Caco-2 (cell line): ENCODE results near the gene TSPAN15. TPM values are rescaled to one million over a fixed set of nuclear protein-coding genes. Genes with fewer than 3 reads are reported as not detected.

Experiments used
- BruUV-seq: library from RNA; stranded (reverse); fragments of 400-500 nt; replicated peaks from 2 replicates; lab custom pipeline; 2021; lab: Mats Ljungman, UMichigan
- CTCF ChIA-PET: fragments of 300-600 bp; sonication (Branson Sonifier 250); formaldehyde crosslinking; loops from one replicate; lab custom pipeline; 2022; ENCODE audit warnings: antibody characterized with exemption; lab: Charles Lee
- POLR2A ChIA-PET: fragments of 300-600 bp; sonication (Branson Sonifier 250); formaldehyde crosslinking; loops from one replicate; lab custom pipeline; 2022; ENCODE audit warnings: antibody characterized with exemption; lab: Charles Lee
- DNase-seq, 2 experiments: peaks; one replicate each; pipeline versions ENCODE4 v3.0.0 to v3.0.0-alpha.2; 2020 to 2022
- H3K27me3 ChIP-seq: replicated peaks from 2 replicates; pipeline ENCODE4 v1.6.0; 2011; ENCODE audit warnings: low read length; ENCODE audit not compliant: control insufficient read depth, insufficient read depth
- H3K36me3 ChIP-seq: 2 replicates; pipeline ENCODE4 v1.5.1; 2011; ENCODE audit warnings: low read length; ENCODE audit not compliant: control insufficient read depth, insufficient read depth
- H3K4me1 ChIP-seq: fragments of 250-450 bp; sonication (Bioruptor Pico); 2 replicates; pipeline ENCODE4 v1.5.1; 2020; ENCODE audit warnings: mild to moderate bottlenecking
- H3K4me3 ChIP-seq: 2 replicates; pipeline ENCODE4 v1.5.1; 2011; ENCODE audit warnings: low read depth, mild to moderate bottlenecking, control low read depth, low read length
- H3K9me3 ChIP-seq: fragments of 250-450 bp; sonication (Bioruptor Pico); 2 replicates; pipeline ENCODE4 v1.5.1; 2020; ENCODE audit warnings: mild to moderate bottlenecking, moderate library complexity
- H3K27ac Mint-ChIP-seq: one replicate; pipeline ENCODE4 v1.8.0; 2022; ENCODE audit warnings: mixed read lengths; ENCODE audit not compliant: unreplicated experiment
- H3K27me3 Mint-ChIP-seq: one replicate; pipeline ENCODE4 v1.8.0; 2022; ENCODE audit warnings: mixed read lengths; ENCODE audit not compliant: insufficient read depth, unreplicated experiment
- H3K36me3 Mint-ChIP-seq: one replicate; pipeline ENCODE4 v1.8.0; 2022; ENCODE audit warnings: mild to moderate bottlenecking, mixed read lengths; ENCODE audit not compliant: insufficient read depth, unreplicated experiment
- H3K4me1 Mint-ChIP-seq: one replicate; pipeline ENCODE4 v1.8.0; 2022; ENCODE audit warnings: low read depth, mixed read lengths; ENCODE audit not compliant: unreplicated experiment
- H3K4me3 Mint-ChIP-seq: one replicate; pipeline ENCODE4 v1.8.0; 2022; ENCODE audit warnings: mild to moderate bottlenecking, moderate library complexity, mixed read lengths; ENCODE audit not compliant: unreplicated experiment
- H3K9me3 Mint-ChIP-seq: one replicate; pipeline ENCODE4 v1.8.0; 2022; ENCODE audit warnings: mixed read lengths; ENCODE audit not compliant: unreplicated experiment
- intact Hi-C: fragments of 100-400 bp; cut with micrococcal nuclease; formaldehyde crosslinking; loops from one replicate; pipeline ENCODE4 v1.10.0; 2022; ENCODE audit not compliant: unreplicated experiment
- total RNA-seq: library from RNA; stranded (reverse); gene quantifications from 2 replicates; pipeline ENCODE4 v1.2.3, GENCODE V29; 2022
- TF ChIP-seq, protein P1 (sequence below), 2 experiments: fragments of 200-600 bp in 1 of 2; IDR thresholded peaks; 1 replicate in 1 of 2; 2 replicates in 1 of 2; pipeline versions ENCODE4 v1.5.1 to v1.8.0; 2011 to 2022; ENCODE audit warnings: antibody characterized with exemption in 1 of 2, control low read depth in 1 of 2, inconsistent platforms in 1 of 2, low read depth in 1 of 2, low read length in 1 of 2, mild to moderate bottlenecking in 1 of 2, moderate library complexity in 1 of 2; ENCODE audit not compliant: insufficient read depth in 1 of 2, severe bottlenecking in 1 of 2, unreplicated experiment in 1 of 2

The TSPAN15 gene
- total RNA-seq, 1 experiment from 2014 or later: 86.5 TPM

DNA sequence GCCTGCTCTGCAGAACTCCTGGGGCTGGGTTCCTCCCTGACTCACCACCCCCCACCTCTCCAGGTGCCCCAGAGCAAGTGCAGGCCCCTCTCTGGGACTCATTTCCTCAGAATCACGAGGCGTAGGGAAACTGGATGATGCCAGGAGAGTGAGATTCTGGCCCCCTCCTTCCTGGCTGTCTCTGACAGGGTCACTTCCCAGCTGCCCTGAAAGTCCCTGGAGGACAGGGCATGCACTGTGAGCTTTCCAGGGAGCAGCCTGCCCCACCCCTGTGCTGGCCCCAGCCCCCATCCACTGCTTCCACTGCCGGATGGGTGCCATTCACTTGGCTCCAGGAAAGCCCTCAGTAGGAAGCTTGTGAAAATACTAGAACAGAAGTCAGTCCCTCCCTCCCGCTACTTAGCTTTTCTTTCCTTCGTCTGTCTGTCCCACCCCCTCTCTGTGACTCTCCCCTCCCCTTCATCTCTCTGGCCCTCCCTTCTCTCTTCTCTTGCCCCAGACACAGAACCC, 44.9 kb upstream of the TSPAN15 start:
- TF ChIP-seq, protein P1, sequence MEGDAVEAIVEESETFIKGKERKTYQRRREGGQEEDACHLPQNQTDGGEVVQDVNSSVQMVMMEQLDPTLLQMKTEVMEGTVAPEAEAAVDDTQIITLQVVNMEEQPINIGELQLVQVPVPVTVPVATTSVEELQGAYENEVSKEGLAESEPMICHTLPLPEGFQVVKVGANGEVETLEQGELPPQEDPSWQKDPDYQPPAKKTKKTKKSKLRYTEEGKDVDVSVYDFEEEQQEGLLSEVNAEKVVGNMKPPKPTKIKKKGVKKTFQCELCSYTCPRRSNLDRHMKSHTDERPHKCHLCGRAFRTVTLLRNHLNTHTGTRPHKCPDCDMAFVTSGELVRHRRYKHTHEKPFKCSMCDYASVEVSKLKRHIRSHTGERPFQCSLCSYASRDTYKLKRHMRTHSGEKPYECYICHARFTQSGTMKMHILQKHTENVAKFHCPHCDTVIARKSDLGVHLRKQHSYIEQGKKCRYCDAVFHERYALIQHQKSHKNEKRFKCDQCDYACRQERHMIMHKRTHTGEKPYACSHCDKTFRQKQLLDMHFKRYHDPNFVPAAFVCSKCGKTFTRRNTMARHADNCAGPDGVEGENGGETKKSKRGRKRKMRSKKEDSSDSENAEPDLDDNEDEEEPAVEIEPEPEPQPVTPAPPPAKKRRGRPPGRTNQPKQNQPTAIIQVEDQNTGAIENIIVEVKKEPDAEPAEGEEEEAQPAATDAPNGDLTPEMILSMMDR (IDR thresholded peaks at IDR 0.05; ENCODE audit: insufficient read depth in 1 of 2, low read depth in 1 of 2, low read length in 1 of 2, severe bottlenecking in 1 of 2, unreplicated experiment in 1 of 2): no peak

DNA sequence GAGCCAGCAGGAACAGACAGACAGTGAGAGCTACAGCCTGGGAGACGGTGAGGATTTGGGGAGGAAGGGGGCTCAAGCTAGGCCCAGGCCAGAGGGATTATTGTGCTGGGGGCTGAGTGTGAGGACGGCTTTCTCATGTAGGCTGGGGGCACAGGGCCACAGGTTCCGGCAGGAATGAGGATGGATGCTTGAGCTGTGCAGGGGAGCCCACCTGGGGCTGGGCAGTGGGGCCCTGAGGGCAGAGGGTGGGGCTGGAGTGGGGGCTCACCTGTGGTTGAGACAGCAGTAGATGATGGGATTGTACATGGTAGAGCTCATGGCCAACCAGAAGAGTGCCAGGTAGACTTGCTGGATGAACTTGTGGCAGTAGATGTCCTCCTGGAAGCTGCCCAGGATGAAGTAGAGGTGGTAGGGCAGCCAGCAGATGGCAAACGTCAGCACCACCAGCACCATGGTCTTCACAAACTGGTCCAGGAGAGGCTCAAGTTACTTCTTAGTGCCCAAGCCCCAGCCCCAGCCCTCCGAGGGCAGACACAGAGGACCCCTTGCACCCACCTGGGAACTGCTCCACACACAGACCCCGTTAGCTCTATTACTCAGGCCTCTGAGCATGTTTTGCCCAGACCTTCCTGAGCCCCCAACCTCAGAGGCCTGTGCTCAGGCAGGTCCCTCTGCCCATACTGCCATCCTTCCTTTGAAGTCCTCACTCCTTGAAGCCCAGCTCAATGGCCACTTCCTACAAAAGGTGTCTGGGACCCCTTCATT, 44.3 kb upstream of the TSPAN15 start:
- no peak for DNase-seq
- H3K36me3 Mint-ChIP-seq: peaks cover 17% of the 10 kb centered on the region
- CTCF ChIA-PET: interaction anchor here (0.7 to 3.4 kb wide), 19 partner anchors 8 to 507 kb away, joined by 3 to 39 read pairs (median 10); partner anchors contain the start of gene TSPAN15
- peak overlapping the region; percentile 86 for H3K27ac Mint-ChIP-seq
- Histone ChIP-seq H3K4me3 (no peak overlapping the region), H3K36me3 (no peaks in the 10 kb centered on the region), H3K27me3 (no peaks in the 10 kb centered on the region), H3K4me1 (peaks cover 13% of the 10 kb centered on the region), H3K9me3 (no peaks in the 10 kb centered on the region)
- no peaks in the 10 kb centered on the region for H3K27me3 Mint-ChIP-seq
- H3K4me1 Mint-ChIP-seq: peaks cover 15% of the 10 kb centered on the region
- POLR2A ChIA-PET: interaction anchor here (0.6 kb wide), 1 partner anchor 42 kb away, joined by 15 read pairs; no protein-coding TSS in a partner anchor
- no peak overlapping the region for H3K4me3 Mint-ChIP-seq
- intact Hi-C loops: no loop called here
- H3K9me3 Mint-ChIP-seq: no peaks in the 10 kb centered on the region
- BruUV-seq: no TSS peak
- TF ChIP-seq, protein P1 (IDR thresholded peaks at IDR 0.05; ENCODE audit: insufficient read depth in 1 of 2, low read depth in 1 of 2, low read length in 1 of 2, severe bottlenecking in 1 of 2, unreplicated experiment in 1 of 2): no peak

More for the DNA sequence above, 44.9 kb upstream of the TSPAN15 start:
- DNase-seq: no peak
- Histone ChIP-seq H3K36me3 (no peaks in the 10 kb centered on the region), H3K4me1 (peaks cover 13% of the 10 kb centered on the region), H3K4me3 (no peak overlapping the region), H3K27me3 (no peaks in the 10 kb centered on the region), H3K9me3 (no peaks in the 10 kb centered on the region)
- H3K27ac Mint-ChIP-seq: no peak overlapping the region
- BruUV-seq: no TSS peak
- peaks cover 17% of the 10 kb centered on the region for H3K36me3 Mint-ChIP-seq
- peaks cover 11% of the 10 kb centered on the region for H3K4me1 Mint-ChIP-seq
- intact Hi-C loops: no loop called here
- H3K9me3 Mint-ChIP-seq: no peaks in the 10 kb centered on the region
- H3K4me3 Mint-ChIP-seq: no peak overlapping the region
- no peaks in the 10 kb centered on the region for H3K27me3 Mint-ChIP-seq
- CTCF ChIA-PET: interaction anchor here (1.1 to 3.4 kb wide), 8 partner anchors 14 to 508 kb away, joined by 3 to 39 read pairs (median 8); no protein-coding TSS in a partner anchor
- POLR2A ChIA-PET: interaction anchor here (0.6 kb wide), 2 partner anchors 42 to 1059 kb away, joined by 3 to 15 read pairs; no protein-coding TSS in a partner anchor

DNA sequence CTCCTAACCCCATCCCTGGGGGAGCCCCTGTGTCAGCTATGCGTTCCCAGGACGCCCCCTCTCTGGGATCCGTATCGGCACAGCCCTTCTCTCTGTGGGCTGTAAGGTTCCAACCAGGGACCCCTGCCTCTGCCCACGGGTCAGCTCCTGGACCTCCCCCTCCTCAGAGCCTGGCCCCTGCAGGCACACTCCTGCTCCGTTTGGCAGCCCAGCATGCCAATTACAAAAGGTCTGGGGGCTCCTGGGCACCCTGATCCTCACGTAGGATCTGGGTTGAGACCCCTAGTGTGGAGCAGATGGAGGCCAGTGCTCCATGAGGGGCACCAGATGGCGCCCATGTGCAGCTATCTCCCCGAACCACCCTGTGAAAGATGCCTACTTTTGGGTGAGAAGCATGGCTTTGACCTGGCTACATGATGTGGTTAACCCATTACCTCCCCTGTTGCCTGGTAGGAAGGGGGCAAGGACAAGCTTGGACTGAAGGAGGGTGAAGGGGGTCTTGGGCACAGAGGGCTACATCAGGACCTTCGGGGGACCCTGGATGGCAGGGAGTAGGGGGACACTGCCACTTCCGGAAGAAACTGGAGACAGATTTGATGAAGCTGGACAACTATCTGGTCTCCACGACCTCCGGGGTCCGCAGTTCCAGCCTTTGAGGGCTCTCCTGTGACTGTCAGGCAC, 43.5 kb upstream of the TSPAN15 start:
- Histone ChIP-seq H3K4me3 (no peak overlapping the region), H3K36me3 (no peaks in the 10 kb centered on the region), H3K9me3 (no peaks in the 10 kb centered on the region), H3K27me3 (no peaks in the 10 kb centered on the region), H3K4me1 (peaks cover 13% of the 10 kb centered on the region)
- CTCF ChIA-PET: interaction anchor here (0.5 to 3.4 kb wide), 71 partner anchors 9 to 1606 kb away, joined by 3 to 39 read pairs (median 4); partner anchors contain the start of genes HK1, HKDC1, TACR2 and TSPAN15
- no TSS peak for BruUV-seq
- POLR2A ChIA-PET: interaction anchor here (0.6 to 1.5 kb wide), 7 partner anchors 10 to 43 kb away, joined by 3 to 15 read pairs (median 4); no protein-coding TSS in a partner anchor
- Mint-ChIP-seq H3K4me1 (peaks cover 15% of the 10 kb centered on the region), H3K27me3 (no peaks in the 10 kb centered on the region), H3K36me3 (peaks cover 17% of the 10 kb centered on the region), H3K4me3 (peak overlapping the region; percentile 80), H3K27ac (peak overlapping the region; percentile 86), H3K9me3 (no peaks in the 10 kb centered on the region)
- peak; percentile 54 to 66 for DNase-seq
- TF ChIP-seq, protein P1 (IDR thresholded peaks at IDR 0.05; ENCODE audit: insufficient read depth in 1 of 2, low read depth in 1 of 2, low read length in 1 of 2, severe bottlenecking in 1 of 2, unreplicated experiment in 1 of 2): peak; percentile 65 to 71
- intact Hi-C loops: loop anchor here (1.0 to 2.0 kb wide), 4 partner anchors 101 to 232 kb away; partner anchors contain the start of gene FAM241B
